Endometrial microvascular endothelial cells (primary cell): ENCODE results near the gene CYP2A7. TPM values are rescaled to one million over a fixed set of nuclear protein-coding genes. Genes with fewer than 3 reads are reported as not detected.

Experiments used
- total RNA-seq: library from RNA; depleted of rRNA; stranded (reverse); fragments of >200 nt; gene quantifications from one replicate; pipeline ENCODE4 v1.2.3, GENCODE V29; 2015; ENCODE audit errors: inconsistent ontology term

CYP2A7 gene
- total RNA-seq, 1 donor from 2014 or later: not detected

Other genes starting within 250 kb of the CYP2A7 start
- 33.1 TPM for gene NUMBL, start 191.6 kb downstream of the CYP2A7 start, total RNA-seq
- 26.2 TPM for gene COQ8B, start 165.3 kb downstream of the CYP2A7 start, total RNA-seq
- 20.5 TPM for gene ITPKC, start 165.1 kb downstream of the CYP2A7 start, total RNA-seq
- 2.0 TPM for gene ACTMAP, start 131.8 kb downstream of the CYP2A7 start, total RNA-seq
- gene SNRPA, start 131.0 kb downstream of the CYP2A7 start, total RNA-seq: 80.3 TPM
- not detected for gene MIA, start 106.7 kb downstream of the CYP2A7 start, total RNA-seq
- gene RAB4B, start 104.0 kb downstream of the CYP2A7 start, total RNA-seq: 30.0 TPM
- gene EGLN2, start 83.0 kb downstream of the CYP2A7 start, total RNA-seq: 121 TPM
- not detected for gene CYP2A6, start 31.8 kb downstream of the CYP2A7 start, total RNA-seq
- not detected for gene CYP2B6, start 109.1 kb upstream of the CYP2A7 start, total RNA-seq
- gene CYP2A13, start 206.2 kb upstream of the CYP2A7 start, total RNA-seq: not detected
- gene CYP2F1, start 232.2 kb upstream of the CYP2A7 start, total RNA-seq: not detected